HEK293T (cell line): ENCODE data around the gene UTP4.
A peak's percentile ranks its signal among the peaks of the same experiment; 100 is the strongest.

Experiments used
- CTCF ChIA-PET: fragments of 350-600 bp; formaldehyde crosslinking; extraction: SDS; loops from one replicate; lab custom pipeline; 2021; ENCODE audit warnings: antibody characterized with exemption, inconsistent platforms; lab: Yijun Ruan, JAX
- POLR2A ChIA-PET: fragments of 350-600 bp; formaldehyde crosslinking; extraction: SDS; loops from one replicate; lab custom pipeline; 2020; ENCODE audit warnings: antibody characterized with exemption, inconsistent platforms; lab: Yijun Ruan, JAX
- DNase-seq: peaks from one replicate; pipeline ENCODE4 v3.0.0; 2012; ENCODE audit warnings: mixed read lengths; ENCODE audit errors: extremely low spot score
- ARNT ChIP-seq: fragments of 450-650 bp; IDR thresholded peaks from 2 replicates; pipeline ENCODE4 v1.6.1; 2017; ENCODE audit warnings: mild to moderate bottlenecking
- BHLHE40 ChIP-seq: fragments of 450-650 bp; IDR thresholded peaks from 2 replicates; pipeline ENCODE4 v1.6.1; 2016; ENCODE audit warnings: mild to moderate bottlenecking, moderate library complexity, borderline replicate concordance
- CTBP1 ChIP-seq: fragments of 450-650 bp; IDR thresholded peaks from 2 replicates; pipeline ENCODE4 v1.6.1; 2016; ENCODE audit warnings: borderline replicate concordance
- ELF4 ChIP-seq: fragments of 450-650 bp; IDR thresholded peaks from 2 replicates; pipeline ENCODE4 v1.6.1; 2017; ENCODE audit warnings: antibody characterized with exemption
- FOXA1 ChIP-seq: fragments of 450-650 bp; IDR thresholded peaks from 2 replicates; pipeline ENCODE4 v1.6.1; 2016; ENCODE audit warnings: mild to moderate bottlenecking
- FOXK2 ChIP-seq: fragments of 450-650 bp; IDR thresholded peaks from 2 replicates; pipeline ENCODE4 v1.6.1; 2016; ENCODE audit warnings: mild to moderate bottlenecking
- FOXM1 ChIP-seq: fragments of 450-650 bp; IDR thresholded peaks from 2 replicates; pipeline ENCODE4 v1.6.1; 2017; ENCODE audit warnings: mild to moderate bottlenecking, borderline replicate concordance
- HDGF ChIP-seq: fragments of 450-650 bp; IDR thresholded peaks from 2 replicates; pipeline ENCODE4 v1.6.1; 2017; ENCODE audit warnings: antibody characterized with exemption, borderline replicate concordance
- L3MBTL2 ChIP-seq: fragments of 450-650 bp; conservative IDR thresholded peaks from 2 replicates; pipeline ENCODE4 v1.6.1; 2016; ENCODE audit warnings: mild to moderate bottlenecking
- LEF1 ChIP-seq: fragments of 450-650 bp; IDR thresholded peaks from 2 replicates; pipeline ENCODE4 v1.6.1; 2017; ENCODE audit warnings: mild to moderate bottlenecking, borderline replicate concordance
- NFRKB ChIP-seq: fragments of 450-650 bp; IDR thresholded peaks from 2 replicates; pipeline ENCODE4 v1.6.1; 2016; ENCODE audit warnings: mild to moderate bottlenecking, moderate library complexity
- PKNOX1 ChIP-seq: fragments of 450-650 bp; IDR thresholded peaks from 2 replicates; pipeline ENCODE4 v1.6.1; 2016
- SP1 ChIP-seq: fragments of 450-650 bp; IDR thresholded peaks from 2 replicates; pipeline ENCODE4 v1.6.1; 2017
- SUZ12 ChIP-seq: fragments of 450-650 bp; IDR thresholded peaks from 2 replicates; pipeline ENCODE4 v1.6.1; 2016; ENCODE audit warnings: mild to moderate bottlenecking
- TARDBP ChIP-seq: fragments of 450-650 bp; IDR thresholded peaks from 2 replicates; pipeline ENCODE4 v1.6.1; 2016
- ZNF384 ChIP-seq: fragments of 450-650 bp; IDR thresholded peaks from 2 replicates; pipeline ENCODE4 v1.6.1; 2016

Gene UTP4

DNA sequence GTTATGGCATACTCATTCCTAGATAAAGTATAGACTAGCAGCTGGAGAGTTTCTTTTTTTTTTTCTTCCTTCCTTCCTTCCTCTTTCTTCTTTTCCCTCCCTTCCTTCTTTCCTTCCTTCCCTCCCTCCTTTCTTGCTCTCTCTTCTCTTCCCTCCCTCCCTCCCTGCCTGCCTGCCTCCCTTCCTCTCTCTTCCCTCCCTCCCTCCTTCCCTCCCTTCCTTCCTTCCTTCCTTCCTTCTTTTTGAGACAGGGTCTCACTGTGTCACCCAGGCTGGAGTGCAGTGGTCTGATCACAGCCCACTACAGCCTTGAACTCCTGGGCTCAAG lies 47.5 kb downstream of the UTP4 start:
- CTCF ChIA-PET = no interaction called here
- TF ChIP-seq PKNOX1 (no peak), BHLHE40 (no peak), SUZ12 (no peak), ELF4 (no peak), FOXM1 (no peak), FOXK2 (no peak), LEF1 (no peak), FOXA1 (no peak)
- POLR2A ChIA-PET = interaction anchor here (1.6 kb wide), 1 partner anchor 9 kb away, joined by 4 read pairs; no protein-coding TSS in a partner anchor
- no peak for DNase-seq

GRCh38 chr16:69182730-69183416 lies 50.4 kb downstream of the UTP4 start:
- peak; percentile 40; the same call in 1 of the 2 replicates for TF ChIP-seq PKNOX1
- no peak for TF ChIP-seq TARDBP
- no peak for TF ChIP-seq FOXM1
- 0 out of 2 replicates have a peak, but pooled peaks have one; percentile 48 for TF ChIP-seq ZNF384
- no peak for TF ChIP-seq BHLHE40
- TF ChIP-seq FOXK2 = no peak
- TF ChIP-seq CTBP1 = no peak
- no peak for TF ChIP-seq SP1
- TF ChIP-seq ARNT = no peak
- no peak for TF ChIP-seq SUZ12
- no peak for TF ChIP-seq LEF1
- no peak for TF ChIP-seq HDGF
- TF ChIP-seq NFRKB = no peak
- ChIA-PET POLR2A (no interaction called here), CTCF (no interaction called here)
- peak; percentile 25 for DNase-seq

DNA sequence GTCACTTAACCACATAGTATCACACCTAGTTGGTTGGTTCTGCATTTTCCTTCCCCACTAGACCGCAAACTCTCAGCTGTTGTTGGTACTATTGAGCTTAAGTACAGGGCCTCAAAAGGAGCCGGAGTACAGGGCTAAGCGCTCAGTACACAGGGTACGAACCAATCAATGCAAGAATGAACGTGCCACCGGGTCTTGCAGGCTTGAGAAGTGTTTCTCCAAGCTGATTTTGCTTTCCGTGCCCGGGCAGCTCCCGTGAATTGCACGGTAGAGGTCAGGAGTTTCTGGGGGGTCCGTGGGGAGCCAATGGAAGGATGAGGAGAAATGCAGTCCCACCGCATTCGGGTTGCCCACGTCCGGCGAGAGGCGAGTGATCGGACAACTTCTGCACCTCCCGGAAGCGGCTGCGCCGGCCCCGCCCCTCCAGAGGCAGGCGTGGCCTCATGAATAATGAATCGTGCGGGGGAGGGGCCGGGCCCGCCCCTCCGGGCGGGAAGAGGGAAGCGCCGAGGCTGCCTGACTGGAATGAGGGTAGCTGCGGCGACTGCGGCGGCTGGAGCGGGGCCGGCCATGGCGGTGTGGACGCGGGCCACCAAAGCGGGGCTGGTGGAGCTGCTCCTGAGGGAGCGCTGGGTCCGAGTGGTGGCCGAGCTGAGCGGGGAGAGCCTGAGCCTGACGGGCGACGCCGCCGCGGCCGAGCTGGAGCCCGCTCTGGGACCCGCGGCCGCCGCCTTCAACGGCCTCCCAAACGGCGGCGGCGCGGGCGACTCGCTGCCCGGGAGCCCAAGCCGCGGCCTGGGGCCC lies 54.4 kb downstream of the UTP4 start, which contains the start of gene SNTB2:
Gene SNTB2, plus strand, starts transcription at position 523 of the 804 bp plus-strand sequence. Its CDS starts 3 bp downstream, at position 526.
- POLR2A ChIA-PET = interaction anchor here (0.9 to 1.4 kb wide), 2 partner anchors 8 to 98 kb away, joined by 4 read pairs; no protein-coding TSS in a partner anchor
- DNase-seq = peak; percentile 92
- TF ChIP-seq PKNOX1 (peak; percentile 46; the same call in 1 of the 2 replicates), SUZ12 (no peak), L3MBTL2 (0 out of 2 replicates have a peak, but pooled peaks have one; percentile 15), ELF4 (peak; percentile 65; the same call in 1 of the 2 replicates)
- CTCF ChIA-PET = no interaction called here

- ChIA-PET CTCF (no interaction called here), POLR2A (interaction anchor here (0.9 to 1.4 kb wide), 3 partner anchors 7 to 98 kb away, joined by 3 to 4 read pairs (median 4); no protein-coding TSS in a partner anchor)
- TF ChIP-seq FOXA1 (no peak), L3MBTL2 (0 out of 2 replicates have a peak, but pooled peaks have one; percentile 27)
- DNase-seq = peak; percentile 42
Observed at GRCh38 chr16:69187446-69188235, 55.2 kb downstream of the UTP4 start.

DNA sequence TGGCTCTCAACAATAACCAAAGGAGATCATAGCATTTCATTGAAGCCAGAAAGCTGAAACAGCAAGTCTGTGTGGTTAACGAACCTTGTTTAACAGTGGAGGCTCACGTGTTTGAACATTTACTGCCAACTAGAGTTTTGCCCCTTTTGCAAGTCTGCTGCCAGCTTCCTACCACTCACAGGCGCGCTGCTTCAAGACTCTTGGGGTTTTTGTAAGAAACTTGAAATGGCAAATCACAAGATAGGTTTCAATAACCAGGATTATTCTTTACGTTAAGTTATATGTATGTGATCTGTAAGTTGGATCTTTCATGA lies 55.7 kb downstream of the UTP4 start:
- DNase-seq = no peak
- POLR2A ChIA-PET = interaction anchor here (1.1 to 1.2 kb wide), 2 partner anchors 9 to 97 kb away, joined by 3 to 4 read pairs; no protein-coding TSS in a partner anchor
- CTCF ChIA-PET = no interaction called here
- TF ChIP-seq BHLHE40 (no peak), ARNT (no peak), HDGF (no peak), SP1 (no peak), NFRKB (no peak), SUZ12 (no peak), ZNF384 (peak; percentile 72; the same call in 1 of the 2 replicates)

DNA sequence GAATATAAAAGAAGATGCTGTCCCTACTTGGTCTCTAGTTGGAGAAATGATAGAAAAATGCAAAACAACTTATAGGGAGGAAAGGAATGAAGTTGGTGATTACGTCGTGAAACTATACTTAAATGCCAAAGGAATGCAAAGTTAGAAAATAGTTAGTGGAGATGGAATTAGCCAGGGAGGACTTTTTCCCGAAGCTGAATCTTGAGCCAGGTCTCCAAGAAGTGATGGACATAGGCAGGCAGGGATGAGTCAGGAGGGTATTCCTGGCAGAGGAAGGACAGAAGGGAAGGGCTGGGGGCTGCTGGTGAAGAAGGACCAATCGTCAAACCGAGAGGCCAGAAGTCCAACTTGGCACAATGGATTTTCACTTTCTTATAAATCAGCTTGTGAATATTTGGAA lies 56.3 kb downstream of the UTP4 start:
- no peak for DNase-seq
- CTCF ChIA-PET = no interaction called here
- TF ChIP-seq FOXK2 (no peak), FOXM1 (no peak), ZNF384 (no peak), TARDBP (no peak), NFRKB (no peak), BHLHE40 (no peak), SUZ12 (no peak), PKNOX1 (no peak), LEF1 (no peak), ELF4 (no peak), ARNT (no peak), FOXA1 (no peak), CTBP1 (no peak), SP1 (no peak), L3MBTL2 (no peak), HDGF (no peak)
- POLR2A ChIA-PET = interaction anchor here (1.1 to 1.2 kb wide), 2 partner anchors 9 to 96 kb away, joined by 3 to 4 read pairs; no protein-coding TSS in a partner anchor
